NB4 (cell line): ENCODE measurements around the gene HARBI1.

ENCODE experiments used
- POLR2A ChIP-seq: IDR thresholded peaks from 2 replicates; pipeline ENCODE4 v1.6.1; 2011; ENCODE audit warnings: mild to moderate bottlenecking; ENCODE audit not compliant: insufficient read length; ENCODE audit errors: extremely low read depth
- TF ChIP-seq, protein P1 (sequence below): IDR thresholded peaks from one replicate; pipeline ENCODE4 v1.5.1; 2012; ENCODE audit warnings: low read depth, low read length
- TF ChIP-seq, protein P2 (sequence below): IDR thresholded peaks from 2 replicates; pipeline ENCODE4 v1.6.1; 2011; ENCODE audit warnings: low read depth, low read length

GRCh38 chr11:46594785-46595184, 22.2 kb downstream of the HARBI1 start:
- TF ChIP-seq, protein P1, sequence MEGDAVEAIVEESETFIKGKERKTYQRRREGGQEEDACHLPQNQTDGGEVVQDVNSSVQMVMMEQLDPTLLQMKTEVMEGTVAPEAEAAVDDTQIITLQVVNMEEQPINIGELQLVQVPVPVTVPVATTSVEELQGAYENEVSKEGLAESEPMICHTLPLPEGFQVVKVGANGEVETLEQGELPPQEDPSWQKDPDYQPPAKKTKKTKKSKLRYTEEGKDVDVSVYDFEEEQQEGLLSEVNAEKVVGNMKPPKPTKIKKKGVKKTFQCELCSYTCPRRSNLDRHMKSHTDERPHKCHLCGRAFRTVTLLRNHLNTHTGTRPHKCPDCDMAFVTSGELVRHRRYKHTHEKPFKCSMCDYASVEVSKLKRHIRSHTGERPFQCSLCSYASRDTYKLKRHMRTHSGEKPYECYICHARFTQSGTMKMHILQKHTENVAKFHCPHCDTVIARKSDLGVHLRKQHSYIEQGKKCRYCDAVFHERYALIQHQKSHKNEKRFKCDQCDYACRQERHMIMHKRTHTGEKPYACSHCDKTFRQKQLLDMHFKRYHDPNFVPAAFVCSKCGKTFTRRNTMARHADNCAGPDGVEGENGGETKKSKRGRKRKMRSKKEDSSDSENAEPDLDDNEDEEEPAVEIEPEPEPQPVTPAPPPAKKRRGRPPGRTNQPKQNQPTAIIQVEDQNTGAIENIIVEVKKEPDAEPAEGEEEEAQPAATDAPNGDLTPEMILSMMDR = no peak
- TF ChIP-seq POLR2A = no peak
- TF ChIP-seq, protein P2, sequence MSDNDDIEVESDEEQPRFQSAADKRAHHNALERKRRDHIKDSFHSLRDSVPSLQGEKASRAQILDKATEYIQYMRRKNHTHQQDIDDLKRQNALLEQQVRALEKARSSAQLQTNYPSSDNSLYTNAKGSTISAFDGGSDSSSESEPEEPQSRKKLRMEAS = no peak
